ENCODE results near the gene S100A7.

DNA sequence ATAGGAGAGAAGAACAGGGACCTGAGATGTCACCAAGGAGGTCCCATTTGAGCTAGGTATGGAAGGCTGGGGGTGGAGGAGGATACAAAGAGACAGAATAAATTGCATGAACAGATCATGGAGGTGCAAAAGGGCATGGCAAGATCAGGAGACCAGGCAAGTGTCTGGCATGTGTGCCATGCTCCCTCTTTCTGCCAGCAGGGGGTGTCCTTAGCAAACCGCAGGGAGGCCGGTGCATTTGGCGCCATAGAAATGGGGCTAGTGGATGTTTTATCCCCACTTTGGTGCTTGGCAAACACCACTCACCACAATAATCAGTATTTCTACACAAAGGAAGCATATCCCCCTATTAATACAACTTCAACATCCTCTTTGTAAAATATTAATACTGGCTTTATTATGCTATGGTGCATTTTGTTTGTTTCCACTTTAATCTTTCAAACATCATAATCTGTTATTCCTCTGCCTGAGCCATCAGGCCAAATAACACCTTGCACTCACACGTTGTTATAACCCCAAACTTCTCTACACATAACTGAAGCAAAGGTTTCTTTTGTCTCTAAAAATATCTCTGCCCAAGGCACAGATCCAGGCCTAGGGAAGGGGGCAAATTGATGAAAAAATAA, 49.4 kb upstream of the S100A7 start:
- TF ChIP-seq, protein P1, sequence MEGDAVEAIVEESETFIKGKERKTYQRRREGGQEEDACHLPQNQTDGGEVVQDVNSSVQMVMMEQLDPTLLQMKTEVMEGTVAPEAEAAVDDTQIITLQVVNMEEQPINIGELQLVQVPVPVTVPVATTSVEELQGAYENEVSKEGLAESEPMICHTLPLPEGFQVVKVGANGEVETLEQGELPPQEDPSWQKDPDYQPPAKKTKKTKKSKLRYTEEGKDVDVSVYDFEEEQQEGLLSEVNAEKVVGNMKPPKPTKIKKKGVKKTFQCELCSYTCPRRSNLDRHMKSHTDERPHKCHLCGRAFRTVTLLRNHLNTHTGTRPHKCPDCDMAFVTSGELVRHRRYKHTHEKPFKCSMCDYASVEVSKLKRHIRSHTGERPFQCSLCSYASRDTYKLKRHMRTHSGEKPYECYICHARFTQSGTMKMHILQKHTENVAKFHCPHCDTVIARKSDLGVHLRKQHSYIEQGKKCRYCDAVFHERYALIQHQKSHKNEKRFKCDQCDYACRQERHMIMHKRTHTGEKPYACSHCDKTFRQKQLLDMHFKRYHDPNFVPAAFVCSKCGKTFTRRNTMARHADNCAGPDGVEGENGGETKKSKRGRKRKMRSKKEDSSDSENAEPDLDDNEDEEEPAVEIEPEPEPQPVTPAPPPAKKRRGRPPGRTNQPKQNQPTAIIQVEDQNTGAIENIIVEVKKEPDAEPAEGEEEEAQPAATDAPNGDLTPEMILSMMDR (conservative IDR thresholded peaks at IDR 0.05; ENCODE audit: low read length), result peak; percentile 93
- TF ChIP-seq EZH2phosphoT487 (IDR thresholded peaks at IDR 0.05; ENCODE audit: borderline replicate concordance), result no peak

All from Loucy (cell line).